ENCODE data around the gene TTLL10. TPM values are rescaled to one million over a fixed set of nuclear protein-coding genes. Genes with fewer than 3 reads are reported as not detected.
"Not testable (repeated sequence)": the region's sequence is repeated elsewhere in the genome, so short reads cannot be mapped to it uniquely, and the experiment has no call there.

TTLL10 gene
- total RNA-seq, 3 donors from 2014 or later: not detected

- ATAC-seq (no peak), DNase-seq (no peak)
- no peaks in the 10 kb centered on the region for H3K36me3 Mint-ChIP-seq (ENCODE audit: insufficient read depth)
- no peak overlapping the region for H3K4me3 Mint-ChIP-seq
- H3K9me3 Mint-ChIP-seq: no peaks in the 10 kb centered on the region
- H3K27me3 Mint-ChIP-seq (ENCODE audit: low read depth): peaks cover 9% of the 10 kb centered on the region
- peaks cover 16% of the 10 kb centered on the region for H3K4me1 Mint-ChIP-seq (ENCODE audit: low read depth)
These were observed 4.9 kb upstream of the TTLL10 start for GRCh38 chr1:1168451-1169411.

- Mint-ChIP-seq H3K4me3 (no peak overlapping the region), H3K9me3 (no peaks in the 10 kb centered on the region), H3K4me1 (ENCODE audit: low read depth) (peaks cover 20% of the 10 kb centered on the region), H3K27me3 (ENCODE audit: low read depth) (peaks cover 9% of the 10 kb centered on the region), H3K36me3 (ENCODE audit: insufficient read depth) (no peaks in the 10 kb centered on the region)
- no peak for DNase-seq
- ATAC-seq: no peak
These were observed 4.1 kb upstream of the TTLL10 start for GRCh38 chr1:1169429-1170214.

GRCh38 chr1:1170215-1171091 lies 3.2 kb upstream of the TTLL10 start:
- no peak for ATAC-seq
- H3K4me3 Mint-ChIP-seq: no peak overlapping the region
- no peaks in the 10 kb centered on the region for H3K36me3 Mint-ChIP-seq (ENCODE audit: insufficient read depth)
- no peaks in the 10 kb centered on the region for H3K9me3 Mint-ChIP-seq
- peaks cover 22% of the 10 kb centered on the region for H3K4me1 Mint-ChIP-seq (ENCODE audit: low read depth)
- DNase-seq: no peak
- H3K27me3 Mint-ChIP-seq (ENCODE audit: low read depth): peaks cover 9% of the 10 kb centered on the region

GRCh38 chr1:1171161-1171545 lies 2.5 kb upstream of the TTLL10 start:
- DNase-seq: no peak
- no peaks in the 10 kb centered on the region for H3K9me3 Mint-ChIP-seq
- no peak overlapping the region for H3K4me3 Mint-ChIP-seq
- H3K27me3 Mint-ChIP-seq (ENCODE audit: low read depth): peaks cover 9% of the 10 kb centered on the region
- no peak for ATAC-seq
- H3K36me3 Mint-ChIP-seq (ENCODE audit: insufficient read depth): no peaks in the 10 kb centered on the region
- H3K4me1 Mint-ChIP-seq (ENCODE audit: low read depth): peaks cover 19% of the 10 kb centered on the region

GRCh38 chr1:1171546-1172340 lies 1.9 kb upstream of the TTLL10 start:
- no peak overlapping the region for H3K4me3 Mint-ChIP-seq
- peak; percentile 47 to 55 for ATAC-seq

GRCh38 chr1:1173061-1173792 lies 453 bp upstream of the TTLL10 start:
- DNase-seq (no peak), ATAC-seq (peak in 1 of 2 donors; percentile 24)
- no peaks in the 10 kb centered on the region for H3K9me3 Mint-ChIP-seq
- H3K36me3 Mint-ChIP-seq (ENCODE audit: insufficient read depth): no peaks in the 10 kb centered on the region
- H3K4me3 Mint-ChIP-seq: no peak overlapping the region
- H3K4me1 Mint-ChIP-seq (ENCODE audit: low read depth): peaks cover 23% of the 10 kb centered on the region
- peaks cover 12% of the 10 kb centered on the region for H3K27me3 Mint-ChIP-seq (ENCODE audit: low read depth)

More at GRCh38 chr1:1171546-1172340, 1.9 kb upstream of the TTLL10 start:
- Mint-ChIP-seq H3K4me1 (ENCODE audit: low read depth) (peaks cover 20% of the 10 kb centered on the region), H3K36me3 (ENCODE audit: insufficient read depth) (no peaks in the 10 kb centered on the region), H3K27me3 (ENCODE audit: low read depth) (peaks cover 9% of the 10 kb centered on the region), H3K9me3 (no peaks in the 10 kb centered on the region)
- peak; percentile 33 for DNase-seq

GRCh38 chr1:1175221-1176062 lies 1.8 kb downstream of the TTLL10 start:
- ATAC-seq: no peak

GRCh38 chr1:1176063-1176761 lies 2.5 kb downstream of the TTLL10 start:
- not testable (repeated sequence) for H3K36me3 Mint-ChIP-seq (ENCODE audit: insufficient read depth)

More at GRCh38 chr1:1175221-1176062, 1.8 kb downstream of the TTLL10 start:
- H3K9me3 Mint-ChIP-seq: no peaks in the 10 kb centered on the region
- DNase-seq: no peak
- H3K4me1 Mint-ChIP-seq (ENCODE audit: low read depth): peaks cover 18% of the 10 kb centered on the region
- no peaks in the 10 kb centered on the region for H3K36me3 Mint-ChIP-seq (ENCODE audit: insufficient read depth)
- H3K4me3 Mint-ChIP-seq: no peak overlapping the region
- peaks cover 10% of the 10 kb centered on the region for H3K27me3 Mint-ChIP-seq (ENCODE audit: low read depth)

GRCh38 chr1:1176931-1177330 lies 3.3 kb downstream of the TTLL10 start:
- no peak overlapping the region for H3K4me3 Mint-ChIP-seq
- no peaks in the 10 kb centered on the region for H3K9me3 Mint-ChIP-seq
- peaks cover 12% of the 10 kb centered on the region for H3K27me3 Mint-ChIP-seq (ENCODE audit: low read depth)
- H3K36me3 Mint-ChIP-seq (ENCODE audit: insufficient read depth): no peaks in the 10 kb centered on the region
- DNase-seq: no peak
- ATAC-seq: no peak
- H3K4me1 Mint-ChIP-seq (ENCODE audit: low read depth): peaks cover 18% of the 10 kb centered on the region

More at GRCh38 chr1:1176063-1176761, 2.5 kb downstream of the TTLL10 start:
- DNase-seq, ATAC-seq, H3K9me3 Mint-ChIP-seq, H3K4me3 Mint-ChIP-seq: not testable (repeated sequence)
- Mint-ChIP-seq H3K27me3 (ENCODE audit: low read depth) (peaks cover 12% of the 10 kb centered on the region), H3K4me1 (ENCODE audit: low read depth) (peaks cover 18% of the 10 kb centered on the region)

GRCh38 chr1:1177452-1178206 lies 3.9 kb downstream of the TTLL10 start:
- no peaks in the 10 kb centered on the region for H3K9me3 Mint-ChIP-seq
- H3K4me1 Mint-ChIP-seq (ENCODE audit: low read depth): peaks cover 15% of the 10 kb centered on the region
- DNase-seq (no peak), ATAC-seq (no peak)
- no peak overlapping the region for H3K4me3 Mint-ChIP-seq
- no peaks in the 10 kb centered on the region for H3K36me3 Mint-ChIP-seq (ENCODE audit: insufficient read depth)
- H3K27me3 Mint-ChIP-seq (ENCODE audit: low read depth): peaks cover 11% of the 10 kb centered on the region

- H3K9me3 Mint-ChIP-seq: no peaks in the 10 kb centered on the region
These were observed 5.2 kb downstream of the TTLL10 start for GRCh38 chr1:1178794-1179331.

More at GRCh38 chr1:1178794-1179331, 5.2 kb downstream of the TTLL10 start:
- ATAC-seq (no peak), DNase-seq (no peak)
- H3K4me3 Mint-ChIP-seq: no peak overlapping the region
- no peaks in the 10 kb centered on the region for H3K36me3 Mint-ChIP-seq (ENCODE audit: insufficient read depth)
- peaks cover 12% of the 10 kb centered on the region for H3K4me1 Mint-ChIP-seq (ENCODE audit: low read depth)
- H3K27me3 Mint-ChIP-seq (ENCODE audit: low read depth): peaks cover 15% of the 10 kb centered on the region
